AG09309 (cell line): ENCODE results near the gene COLEC11.
"Not testable (repeated sequence)": the region's sequence is repeated elsewhere in the genome, so short reads cannot be mapped to it uniquely, and the experiment has no call there.

ENCODE experiments used
- DNase-seq: peaks from one replicate; pipeline ENCODE4 v3.0.0-alpha.2; 2010; ENCODE audit warnings: low read depth
- H3K4me3 ChIP-seq: 2 replicates; pipeline ENCODE4 v1.5.1; 2011; ENCODE audit warnings: mild to moderate bottlenecking, low read depth, low read length, moderate library complexity; ENCODE audit not compliant: control insufficient read depth
- CTCF ChIP-seq: IDR thresholded peaks from 2 replicates; pipeline ENCODE4 v1.5.1; 2011; ENCODE audit warnings: mild to moderate bottlenecking, low read depth, low read length, inconsistent platforms; ENCODE audit not compliant: insufficient read depth, control insufficient read depth; ENCODE audit errors: missing control alignments

Gene COLEC11

GRCh38 chr2:3654531-3655225 lies 59.8 kb downstream of the COLEC11 start:
- no peak overlapping the region for H3K4me3 ChIP-seq
- no peak for DNase-seq
- TF ChIP-seq CTCF, result no peak

GRCh38 chr2:3655871-3656761 lies 61.2 kb downstream of the COLEC11 start:
- no peak overlapping the region for H3K4me3 ChIP-seq
- TF ChIP-seq CTCF, result no peak
- DNase-seq, result no peak

- no peak for TF ChIP-seq CTCF
- no peak for DNase-seq
- H3K4me3 ChIP-seq, result no peak overlapping the region
These were observed 62.1 kb downstream of the COLEC11 start for GRCh38 chr2:3656762-3657721.

GRCh38 chr2:3657881-3658280 lies 63.0 kb downstream of the COLEC11 start, which contains the start of gene ALLC:
TSS of gene ALLC (plus strand) at chr2:3658200. CDS start at chr2:3671158, 12,958 bp downstream.
- H3K4me3 ChIP-seq, result no peak within 1 kb of the TSS
- no peak for TF ChIP-seq CTCF
- no peak for DNase-seq

- TF ChIP-seq CTCF, result no peak
- no peak for DNase-seq
- no peak overlapping the region for H3K4me3 ChIP-seq
These were observed 64.8 kb downstream of the COLEC11 start for GRCh38 chr2:3659447-3660432.

- not testable (repeated sequence) for H3K4me3 ChIP-seq, DNase-seq
These were observed 65.7 kb downstream of the COLEC11 start for GRCh38 chr2:3660640-3661039.
